GM18517 (cell line): ENCODE results near the gene THBD.
"Not testable (repeated sequence)": the region's sequence is repeated elsewhere in the genome, so short reads cannot be mapped to it uniquely, and the experiment has no call there.

ENCODE experiments used
- ATAC-seq: cut with Tn5 transposase; IDR thresholded peaks from one replicate; pipeline ENCODE4 v1.9.1; 2021; ENCODE audit warnings: mild to moderate bottlenecking, moderate library complexity; ENCODE audit not compliant: unreplicated experiment

THBD gene

GRCh38 chr20:23039136-23039875 lies 10.2 kb downstream of the THBD start:
- no peak for ATAC-seq

GRCh38 chr20:23037017-23037481 lies 12.4 kb downstream of the THBD start:
- ATAC-seq: no peak

- ATAC-seq: no peak
Observed at GRCh38 chr20:23036371-23036770, 13.1 kb downstream of the THBD start.

GRCh38 chr20:23035731-23036130 lies 13.7 kb downstream of the THBD start:
- ATAC-seq: no peak

GRCh38 chr20:23034721-23035671 lies 14.5 kb downstream of the THBD start, which contains the start of gene SSTR4:
TSS of gene SSTR4 (plus strand) at chr20:23035312. CDS start at chr20:23035484, 172 bp downstream.
- ATAC-seq: no peak

GRCh38 chr20:23033918-23034317 lies 15.6 kb downstream of the THBD start:
- ATAC-seq: no peak

- ATAC-seq: no peak
Observed at GRCh38 chr20:23032750-23033078, 16.8 kb downstream of the THBD start.

- no peak for ATAC-seq
Observed at GRCh38 chr20:23032056-23032749, 17.3 kb downstream of the THBD start.

GRCh38 chr20:23031346-23031745 lies 18.1 kb downstream of the THBD start:
- ATAC-seq: no peak

- ATAC-seq: no peak
Observed at GRCh38 chr20:23029324-23029723, 20.1 kb downstream of the THBD start.

GRCh38 chr20:23028392-23028791 lies 21.1 kb downstream of the THBD start:
- ATAC-seq: no peak

GRCh38 chr20:23027721-23028120 lies 21.8 kb downstream of the THBD start:
- ATAC-seq: no peak

GRCh38 chr20:23025503-23025902 lies 24.0 kb downstream of the THBD start:
- not testable (repeated sequence) for ATAC-seq

GRCh38 chr20:23024701-23025100 lies 24.8 kb downstream of the THBD start:
- no peak for ATAC-seq

- ATAC-seq: no peak
Observed at GRCh38 chr20:23023621-23024177, 25.8 kb downstream of the THBD start.

GRCh38 chr20:23022849-23023248 lies 26.6 kb downstream of the THBD start:
- no peak for ATAC-seq

- ATAC-seq: no peak
Observed at GRCh38 chr20:23021951-23022350, 27.5 kb downstream of the THBD start.

GRCh38 chr20:23021541-23021940 lies 27.9 kb downstream of the THBD start:
- no peak for ATAC-seq

- no peak for ATAC-seq
Observed at GRCh38 chr20:23020230-23021018, 29.0 kb downstream of the THBD start.

GRCh38 chr20:23019403-23019802 lies 30.1 kb downstream of the THBD start:
- no peak for ATAC-seq
